Measurements from ENCODE around the gene CYP51A1. TPM values are rescaled to one million over a fixed set of nuclear protein-coding genes. Genes with fewer than 3 reads are reported as not detected.

The CYP51A1 gene
- polyA plus RNA-seq, 1 donor (not counting 4 experiments of a cell fraction or from before 2014, with no cell fraction given), result 55.1 TPM

GRCh38 chr7:92133133-92133736, 1.0 kb downstream of the CYP51A1 start:
- Histone ChIP-seq H3K27ac (ENCODE audit: control insufficient read depth, insufficient read depth, low read length) (peak overlapping the region; percentile 98), H3K4me3 (ENCODE audit: control insufficient read depth in 2 of 3, extremely low read depth in 1 of 3, insufficient read depth in 2 of 3, low read depth in 1 of 3, low read length in 3 of 3) (peak overlapping the region; percentile 89 to 96 (median 89)), H3K4me1 (ENCODE audit: control insufficient read depth, extremely low read depth, insufficient read depth, low read length) (peaks cover 11% of the 10 kb centered on the region), H3K27me3 (ENCODE audit: control insufficient read depth, extremely low read depth, insufficient read depth, low read length) (no peaks in the 10 kb centered on the region), H3K79me2 (ENCODE audit: control insufficient read depth, insufficient read depth, low read length) (peaks cover 60% of the 10 kb centered on the region), H3K9ac (ENCODE audit: control insufficient read depth, extremely low read depth, insufficient read depth, low read length) (peak overlapping the region; percentile 97), H3K9me1 (ENCODE audit: control insufficient read depth, extremely low read depth, insufficient read depth, low read length) (no peaks in the 10 kb centered on the region), H3K4me2 (ENCODE audit: control insufficient read depth, extremely low read depth, insufficient read depth, low read depth, low read length) (peak overlapping the region; percentile 93), H4K20me1 (ENCODE audit: control insufficient read depth, extremely low read depth, insufficient read depth, low read length) (peaks cover 11% of the 10 kb centered on the region), H3K36me3 (ENCODE audit: control insufficient read depth in 2 of 2, extremely low read depth in 1 of 2, insufficient read depth in 2 of 2, low read length in 2 of 2) (peaks cover 9 to 13% of the 10 kb centered on the region in 2 experiments), H2AFZ (ENCODE audit: control insufficient read depth, low read length) (no peak overlapping the region), H3K9me3 (ENCODE audit: control insufficient read depth, low read depth, low read length) (no peaks in the 10 kb centered on the region)
- TF ChIP-seq CTCF (optimal IDR thresholded peaks at IDR 0.05 in 1 of 3, IDR thresholded peaks at IDR 0.05 in 1 of 3, conservative IDR thresholded peaks at IDR 0.05 in 1 of 3; ENCODE audit: extremely low read depth in 1 of 3, insufficient read depth in 2 of 3, low read length in 3 of 3) (no peak), EZH2 (IDR thresholded peaks at IDR 0.05; ENCODE audit: low read length) (no peak)
- dilution Hi-C loops (cut with MboI; ENCODE audit: extremely low pct_ligation_motif_present, low sequenced_read_pairs), result no loop called here
- no peak for FAIRE-seq
- no peak for DNase-seq (ENCODE audit: low read depth, low spot score)

GRCh38 chr7:92131764-92132330, 2.4 kb downstream of the CYP51A1 start:
- H2AFZ ChIP-seq (ENCODE audit: control insufficient read depth, low read length), result no peak overlapping the region
- no peaks in the 10 kb centered on the region for H3K9me1 ChIP-seq (ENCODE audit: control insufficient read depth, extremely low read depth, insufficient read depth, low read length)
- H3K4me3 ChIP-seq (ENCODE audit: control insufficient read depth in 2 of 3, extremely low read depth in 1 of 3, insufficient read depth in 2 of 3, low read depth in 1 of 3, low read length in 3 of 3), result peak overlapping the region; percentile 89 to 96 (median 89)
- H3K4me2 ChIP-seq (ENCODE audit: control insufficient read depth, extremely low read depth, insufficient read depth, low read depth, low read length), result peak overlapping the region; percentile 93
- H3K36me3 ChIP-seq (ENCODE audit: control insufficient read depth in 2 of 2, extremely low read depth in 1 of 2, insufficient read depth in 2 of 2, low read length in 2 of 2), result peaks cover 13 to 17% of the 10 kb centered on the region in 2 experiments
- peaks cover 11% of the 10 kb centered on the region for H4K20me1 ChIP-seq (ENCODE audit: control insufficient read depth, extremely low read depth, insufficient read depth, low read length)
- FAIRE-seq (no peak), DNase-seq (ENCODE audit: low read depth, low spot score) (no peak)
- no peak overlapping the region for H3K27ac ChIP-seq (ENCODE audit: control insufficient read depth, insufficient read depth, low read length)
- H3K79me2 ChIP-seq (ENCODE audit: control insufficient read depth, insufficient read depth, low read length), result peaks cover 71% of the 10 kb centered on the region
- dilution Hi-C loops (cut with MboI; ENCODE audit: extremely low pct_ligation_motif_present, low sequenced_read_pairs), result no loop called here
- H3K27me3 ChIP-seq (ENCODE audit: control insufficient read depth, extremely low read depth, insufficient read depth, low read length), result no peaks in the 10 kb centered on the region
- no peaks in the 10 kb centered on the region for H3K9me3 ChIP-seq (ENCODE audit: control insufficient read depth, low read depth, low read length)
- peaks cover 11% of the 10 kb centered on the region for H3K4me1 ChIP-seq (ENCODE audit: control insufficient read depth, extremely low read depth, insufficient read depth, low read length)
- TF ChIP-seq CTCF (optimal IDR thresholded peaks at IDR 0.05 in 1 of 3, IDR thresholded peaks at IDR 0.05 in 1 of 3, conservative IDR thresholded peaks at IDR 0.05 in 1 of 3; ENCODE audit: extremely low read depth in 1 of 3, insufficient read depth in 2 of 3, low read length in 3 of 3), result no peak
- no peak for TF ChIP-seq EZH2 (IDR thresholded peaks at IDR 0.05; ENCODE audit: low read length)
- no peak overlapping the region for H3K9ac ChIP-seq (ENCODE audit: control insufficient read depth, extremely low read depth, insufficient read depth, low read length)

Measured in keratinocyte (primary cell).